KOPT-K1 (cell line): ENCODE results near the gene RHBDD3.
A peak's percentile ranks its signal among the peaks of the same experiment; 100 is the strongest.

Experiments
- H3K27ac ChIP-seq: fragments of 200-600 bp; sonication (generic); 2 replicates; pipeline ENCODE4 v1.5.1; 2016; ENCODE audit warnings: antibody characterized with exemption, mild to moderate bottlenecking, low read depth, low read length; ENCODE audit not compliant: poor library complexity, severe bottlenecking
- H3K36me3 ChIP-seq: fragments of 200-600 bp; sonication (generic); 2 replicates; pipeline ENCODE4 v1.5.1; 2017; ENCODE audit warnings: antibody characterized with exemption, mild to moderate bottlenecking, low read length, moderate library complexity; ENCODE audit not compliant: insufficient read depth
- H3K9me3 ChIP-seq: fragments of 200-600 bp; sonication (generic); 2 replicates; pipeline ENCODE4 v1.5.1; 2017; ENCODE audit warnings: antibody characterized with exemption, low read length, mild to moderate bottlenecking; ENCODE audit not compliant: insufficient read depth, poor library complexity, severe bottlenecking

Gene RHBDD3

DNA sequence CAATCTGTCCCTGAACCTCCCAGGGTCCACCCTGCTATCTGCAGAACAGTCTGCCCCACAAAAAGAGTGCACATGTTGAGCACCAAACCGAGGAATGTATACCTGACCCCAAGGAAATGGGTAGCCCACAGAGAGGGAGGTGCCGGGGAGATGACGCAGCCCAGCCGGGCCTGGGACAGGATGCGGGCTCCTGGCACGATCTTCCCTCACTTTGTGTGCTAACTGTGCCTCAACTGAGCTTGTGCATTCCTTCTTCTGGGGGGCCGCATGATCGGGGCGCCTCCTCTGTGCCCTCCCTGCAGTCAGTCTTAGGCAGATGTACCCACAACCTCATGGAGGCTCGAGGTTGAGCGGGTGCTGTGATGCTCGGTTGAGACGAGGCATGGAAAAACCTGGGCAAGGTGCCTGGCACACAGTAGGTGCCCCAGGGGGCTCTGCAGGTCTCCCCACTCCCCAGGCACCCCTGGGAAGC is 41.0 kb upstream of the RHBDD3 start:
- Histone ChIP-seq H3K27ac (peak overlapping the region; percentile 21), H3K36me3 (no peaks in the 10 kb centered on the region), H3K9me3 (no peaks in the 10 kb centered on the region)

DNA sequence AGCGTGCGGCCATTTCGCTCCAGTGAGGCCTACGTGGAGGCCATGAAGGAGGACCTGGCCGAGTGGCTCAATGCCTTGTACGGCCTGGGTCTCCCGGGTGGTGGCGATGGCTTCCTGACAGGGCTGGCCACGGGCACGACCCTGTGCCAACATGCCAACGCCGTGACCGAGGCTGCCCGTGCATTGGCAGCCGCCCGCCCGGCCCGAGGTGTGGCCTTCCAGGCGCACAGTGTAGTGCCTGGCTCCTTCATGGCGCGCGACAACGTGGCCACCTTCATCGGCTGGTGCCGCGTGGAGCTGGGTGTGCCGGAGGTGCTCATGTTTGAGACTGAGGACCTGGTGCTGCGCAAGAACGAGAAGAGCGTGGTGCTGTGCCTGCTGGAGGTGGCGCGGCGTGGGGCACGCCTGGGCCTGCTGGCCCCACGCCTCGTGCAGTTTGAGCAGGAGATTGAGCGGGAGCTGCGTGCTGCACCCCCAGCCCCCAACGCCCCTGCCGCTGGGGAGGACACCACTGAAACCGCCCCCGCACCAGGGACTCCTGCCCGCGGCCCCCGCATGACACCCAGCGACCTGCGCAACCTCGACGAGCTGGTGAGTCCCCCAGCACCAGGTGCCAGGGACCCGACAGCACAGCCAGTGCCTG is 40.5 kb upstream of the RHBDD3 start:
- no peaks in the 10 kb centered on the region for H3K9me3 ChIP-seq

DNA sequence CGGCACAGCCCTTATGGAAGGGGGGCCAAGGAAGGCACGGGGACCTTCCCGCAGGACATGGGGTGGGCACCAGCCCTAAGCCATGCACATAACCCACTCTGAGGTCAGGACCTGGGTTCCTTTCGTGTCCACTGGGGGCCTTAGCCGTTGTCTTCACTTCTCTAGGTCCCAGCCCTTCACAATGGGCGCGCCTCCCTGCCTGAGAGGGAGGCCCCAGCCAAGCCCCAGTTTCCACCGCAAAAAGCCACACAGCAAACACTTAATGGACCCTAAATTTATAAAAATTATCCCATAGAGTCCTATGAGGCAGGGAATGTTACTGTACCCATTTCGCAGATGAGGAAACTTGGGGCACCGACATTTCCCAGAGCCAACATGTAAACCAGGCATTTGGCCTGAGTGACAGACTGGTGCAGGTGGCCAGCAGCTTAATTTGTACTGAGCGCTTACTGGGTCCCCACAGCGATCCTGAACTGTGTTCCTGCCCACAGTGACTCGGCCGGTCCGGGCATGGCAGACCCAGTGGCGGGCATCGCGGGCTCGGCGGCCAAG is 39.9 kb upstream of the RHBDD3 start:
- H3K36me3 ChIP-seq = no peaks in the 10 kb centered on the region
- H3K9me3 ChIP-seq = no peaks in the 10 kb centered on the region
- H3K27ac ChIP-seq = no peak overlapping the region

More for the DNA sequence above, 40.5 kb upstream of the RHBDD3 start:
- Histone ChIP-seq H3K27ac (peak overlapping the region; percentile 21), H3K36me3 (no peaks in the 10 kb centered on the region)

DNA sequence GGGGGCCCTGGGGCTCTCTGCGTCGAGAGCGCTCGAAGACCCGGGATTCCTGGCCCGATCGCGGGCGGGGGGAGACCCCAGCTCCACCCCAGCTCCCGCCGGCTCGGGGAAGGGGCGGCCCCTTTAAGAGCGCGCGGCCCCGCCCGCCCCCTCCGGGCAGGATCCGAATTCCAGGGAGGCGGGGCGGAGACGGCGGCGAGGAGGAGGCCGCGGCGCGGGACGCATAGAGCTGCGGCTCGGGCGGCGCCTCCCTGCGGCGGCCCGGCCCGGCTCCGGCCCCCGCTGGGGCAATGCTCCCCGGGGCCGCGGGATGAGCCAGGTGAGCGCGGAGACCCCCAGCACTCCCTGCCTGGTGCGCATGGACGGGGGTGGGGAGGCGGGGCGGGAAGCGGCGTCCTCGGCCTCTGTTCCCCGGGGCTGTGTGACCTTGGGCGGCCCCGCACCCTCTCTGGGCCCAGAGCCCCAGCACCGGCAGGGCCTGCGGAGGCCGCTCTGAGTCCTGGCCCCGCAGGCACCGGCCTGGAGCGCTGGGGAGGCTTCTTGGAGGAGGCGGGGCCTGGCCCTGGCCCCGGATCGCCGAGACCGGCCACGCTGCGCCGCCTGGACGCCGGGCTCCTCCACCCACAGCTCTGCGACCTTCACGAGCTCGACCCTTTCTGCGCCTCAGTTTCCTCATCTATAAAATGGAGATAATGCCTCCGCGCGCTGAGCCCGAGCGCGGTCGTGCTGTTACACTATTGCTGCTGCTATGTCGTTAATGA is 39.2 kb upstream of the RHBDD3 start:
- no peaks in the 10 kb centered on the region for H3K36me3 ChIP-seq
- H3K9me3 ChIP-seq = no peaks in the 10 kb centered on the region
- H3K27ac ChIP-seq = peak overlapping the region; percentile 22

DNA sequence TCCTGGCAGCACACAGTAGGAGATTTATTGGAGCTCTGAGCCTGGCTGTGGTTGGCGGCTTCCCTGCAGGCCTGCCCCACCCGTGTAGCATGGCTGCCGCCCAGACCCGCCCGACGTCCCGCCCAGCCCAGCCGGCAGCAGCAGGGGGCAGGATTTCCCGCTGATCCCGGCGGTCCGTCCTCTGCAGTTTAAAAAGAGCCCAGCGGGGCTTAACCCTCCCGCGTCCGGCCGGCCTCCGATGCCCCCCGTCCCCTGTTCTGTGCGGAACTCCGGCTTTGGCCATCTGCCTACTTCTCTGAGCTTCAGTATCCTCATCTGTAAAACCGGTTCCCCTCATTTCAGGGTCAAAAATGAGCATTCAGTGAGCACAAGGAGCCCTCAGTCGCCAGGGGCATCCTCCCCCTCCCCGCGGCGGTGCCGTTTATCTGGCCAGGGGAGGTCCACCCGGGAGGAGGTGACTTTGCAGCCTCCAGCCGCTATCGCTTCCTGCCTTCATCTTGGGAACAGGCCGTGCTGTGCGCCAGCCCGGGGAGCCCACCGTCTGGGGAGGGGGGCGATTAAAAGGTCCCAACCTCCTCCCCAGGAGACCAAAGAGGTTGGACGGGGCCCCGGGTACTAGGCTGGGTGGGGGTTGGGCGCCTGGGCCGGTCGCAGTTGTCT is 38.5 kb upstream of the RHBDD3 start, which contains the start of gene GAS2L1:
TSS of gene GAS2L1 (plus strand) at position 476 of the 660 bp plus-strand sequence. CDS start 1,456 bp downstream, outside the sequence.
- Histone ChIP-seq H3K9me3 (no peaks in the 10 kb centered on the region), H3K36me3 (peaks cover 6% of the 10 kb centered on the region; the same call in 1 of the 2 replicates), H3K27ac (peak within 1 kb of the TSS; percentile 22)

DNA sequence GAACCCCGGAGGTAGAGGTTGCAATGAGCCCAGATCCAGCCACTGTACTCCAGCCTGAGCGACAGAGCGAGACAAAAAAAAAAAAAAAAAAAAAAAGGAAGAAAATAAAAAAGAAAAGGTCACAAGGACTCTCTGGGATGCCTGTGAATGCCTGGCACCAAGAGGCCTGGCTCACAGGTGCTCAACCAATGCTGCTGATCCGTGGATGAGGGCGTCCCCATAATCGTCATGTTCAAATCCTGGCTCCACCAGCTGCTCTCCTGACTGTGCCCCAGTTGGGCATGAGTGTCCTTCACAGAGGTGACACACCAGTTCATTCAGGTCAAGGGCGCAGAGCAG is 38.0 kb upstream of the RHBDD3 start:
- Histone ChIP-seq H3K36me3 (peaks cover 11% of the 10 kb centered on the region), H3K27ac (no peak overlapping the region), H3K9me3 (no peaks in the 10 kb centered on the region)

DNA sequence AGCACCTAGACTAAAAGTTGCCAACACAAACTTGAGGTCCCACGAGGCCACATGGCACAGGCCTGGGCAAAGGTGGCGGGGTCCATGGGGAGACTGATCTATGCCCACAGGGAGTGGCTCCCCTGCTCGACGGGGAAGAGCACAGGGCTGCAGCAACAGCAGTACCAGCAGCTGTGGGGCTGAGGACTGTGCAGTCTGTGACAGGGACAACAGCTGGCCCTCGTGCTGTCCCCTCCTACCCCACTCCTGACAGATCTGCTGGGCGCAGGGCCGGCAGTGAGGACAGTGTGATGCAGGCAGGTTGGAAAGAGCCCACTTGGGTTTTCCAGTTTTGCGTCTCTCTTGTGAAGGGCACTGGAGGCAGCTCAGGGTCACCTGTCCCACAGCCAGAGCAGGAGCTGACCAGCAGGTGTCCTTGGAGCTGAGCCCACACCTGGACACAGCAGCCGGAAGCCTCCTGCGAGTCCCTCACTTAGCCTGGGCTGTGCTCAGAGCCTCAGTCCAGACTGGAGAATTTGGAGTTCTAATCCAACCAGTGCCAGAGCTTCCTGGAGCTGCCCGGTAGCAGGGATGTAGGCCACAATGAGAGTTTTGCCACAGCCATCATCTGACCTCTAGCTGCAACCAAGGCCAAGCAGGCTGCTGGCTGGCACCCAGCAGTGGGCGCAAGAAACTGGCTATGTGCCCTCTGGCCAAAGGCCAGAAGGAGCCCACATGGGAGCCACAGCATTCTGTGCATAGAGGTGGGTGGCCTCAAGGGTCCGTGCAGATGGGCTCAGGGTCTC is 35.1 kb upstream of the RHBDD3 start:
- peaks cover 40% of the 10 kb centered on the region for H3K36me3 ChIP-seq
- no peak overlapping the region for H3K27ac ChIP-seq
- H3K9me3 ChIP-seq = no peaks in the 10 kb centered on the region

DNA sequence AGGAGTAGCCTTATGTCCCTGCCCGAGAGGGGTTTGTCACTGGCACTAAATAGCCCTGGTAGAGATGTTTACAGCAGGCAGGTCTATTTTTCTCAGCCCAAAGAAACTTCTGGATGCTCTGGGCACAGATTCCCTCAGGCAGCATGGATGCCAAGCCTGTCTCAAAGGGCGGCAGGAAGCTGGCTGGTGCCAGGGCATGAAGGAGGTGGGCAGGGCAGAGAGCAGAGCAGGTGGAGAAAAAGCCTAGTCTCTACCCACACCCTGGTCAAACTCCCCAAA is 34.6 kb upstream of the RHBDD3 start:
- no peak overlapping the region for H3K27ac ChIP-seq
- H3K9me3 ChIP-seq = no peaks in the 10 kb centered on the region
- peaks cover 46% of the 10 kb centered on the region for H3K36me3 ChIP-seq

DNA sequence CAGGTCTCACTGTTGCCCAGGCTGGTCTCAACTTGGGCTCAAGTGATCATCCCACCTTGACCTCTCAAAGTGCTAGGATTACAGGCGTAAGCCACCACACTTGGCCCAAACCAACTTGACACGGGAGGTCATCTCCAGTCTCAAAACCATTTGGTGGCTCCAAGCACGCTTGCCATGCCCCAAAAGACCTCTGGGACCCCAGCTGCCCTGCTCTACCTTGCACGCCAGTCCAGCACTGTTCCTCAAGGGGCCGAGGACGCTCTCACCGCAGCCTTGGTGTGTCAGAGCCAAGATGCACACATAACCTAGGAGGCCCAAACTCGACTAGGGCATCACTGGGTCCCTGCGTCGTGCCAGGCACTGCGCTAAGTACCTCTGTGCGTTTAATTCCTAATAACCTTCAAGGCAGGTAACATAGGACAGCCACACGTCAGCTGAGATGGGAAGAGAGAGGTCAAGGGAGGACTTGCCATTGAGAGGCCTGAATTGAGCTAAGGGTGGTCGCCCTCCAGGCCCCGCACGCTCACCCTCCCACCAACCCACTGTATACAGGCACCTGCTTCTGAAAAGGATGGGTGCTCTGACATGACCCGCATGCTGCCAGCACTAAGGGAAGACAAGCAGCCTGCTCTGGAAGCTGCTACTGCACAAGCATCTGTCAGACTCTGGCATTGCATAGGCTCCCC is 34.1 kb upstream of the RHBDD3 start:
- Histone ChIP-seq H3K27ac (no peak overlapping the region), H3K36me3 (peaks cover 50% of the 10 kb centered on the region)

DNA sequence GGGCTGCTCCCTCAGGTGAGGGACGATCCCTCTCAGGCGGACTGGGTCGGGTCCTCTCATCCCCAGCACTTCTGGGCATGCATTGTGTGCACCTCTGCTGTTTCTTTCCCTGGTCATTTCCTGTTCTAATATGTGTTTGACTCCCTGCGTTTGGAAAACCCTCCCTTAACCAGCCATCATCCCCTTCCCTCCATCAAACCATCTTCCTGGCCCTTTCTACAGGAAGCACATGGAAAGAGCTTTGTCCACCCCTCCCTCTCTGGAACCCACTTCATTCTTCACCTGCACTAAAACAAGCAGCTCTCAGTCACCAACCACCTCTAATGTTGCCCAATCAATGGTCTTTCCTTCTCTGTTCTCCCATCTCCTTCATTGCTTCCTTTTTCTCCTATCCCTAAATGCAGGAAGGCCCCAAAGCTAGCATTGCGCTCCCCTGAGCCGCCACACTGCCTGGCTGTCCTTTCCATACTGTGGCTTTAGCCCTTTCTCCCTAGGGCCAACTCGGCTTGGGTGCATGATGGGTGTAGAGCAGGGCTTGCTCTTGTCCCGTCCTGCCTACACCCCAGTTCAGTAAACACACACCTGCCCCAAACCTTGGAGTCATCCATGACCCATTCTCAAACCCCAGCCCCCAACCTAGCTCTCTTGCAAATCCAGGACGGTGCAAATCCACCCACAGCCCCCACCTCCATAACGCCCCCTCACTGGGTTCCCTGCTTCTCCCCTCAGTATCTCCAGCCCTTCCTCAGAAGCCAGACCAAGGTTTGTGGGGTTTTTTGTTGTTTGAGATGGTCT is 33.2 kb upstream of the RHBDD3 start:
- Histone ChIP-seq H3K27ac (no peak overlapping the region), H3K36me3 (peaks cover 59% of the 10 kb centered on the region), H3K9me3 (no peaks in the 10 kb centered on the region)

More for the DNA sequence above, 34.1 kb upstream of the RHBDD3 start:
- no peaks in the 10 kb centered on the region for H3K9me3 ChIP-seq

DNA sequence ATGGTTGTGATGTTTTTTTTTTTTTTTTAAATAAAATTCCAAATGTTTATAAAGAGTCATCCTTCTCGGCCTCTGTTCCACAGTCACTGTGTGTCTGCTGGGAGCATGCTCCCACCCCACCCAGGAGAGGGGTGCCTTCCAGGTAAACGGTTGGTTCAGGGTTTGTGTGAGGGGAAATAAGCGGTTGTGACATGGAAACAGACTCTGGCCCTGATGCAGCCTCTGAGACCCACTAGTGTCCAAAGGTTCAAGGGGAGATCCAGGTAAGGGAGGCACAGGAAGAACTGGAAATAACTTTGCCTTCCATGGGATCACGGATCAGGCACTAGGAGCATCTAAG is 32.7 kb upstream of the RHBDD3 start:
- Histone ChIP-seq H3K9me3 (no peaks in the 10 kb centered on the region), H3K27ac (no peak overlapping the region), H3K36me3 (peaks cover 65% of the 10 kb centered on the region)

DNA sequence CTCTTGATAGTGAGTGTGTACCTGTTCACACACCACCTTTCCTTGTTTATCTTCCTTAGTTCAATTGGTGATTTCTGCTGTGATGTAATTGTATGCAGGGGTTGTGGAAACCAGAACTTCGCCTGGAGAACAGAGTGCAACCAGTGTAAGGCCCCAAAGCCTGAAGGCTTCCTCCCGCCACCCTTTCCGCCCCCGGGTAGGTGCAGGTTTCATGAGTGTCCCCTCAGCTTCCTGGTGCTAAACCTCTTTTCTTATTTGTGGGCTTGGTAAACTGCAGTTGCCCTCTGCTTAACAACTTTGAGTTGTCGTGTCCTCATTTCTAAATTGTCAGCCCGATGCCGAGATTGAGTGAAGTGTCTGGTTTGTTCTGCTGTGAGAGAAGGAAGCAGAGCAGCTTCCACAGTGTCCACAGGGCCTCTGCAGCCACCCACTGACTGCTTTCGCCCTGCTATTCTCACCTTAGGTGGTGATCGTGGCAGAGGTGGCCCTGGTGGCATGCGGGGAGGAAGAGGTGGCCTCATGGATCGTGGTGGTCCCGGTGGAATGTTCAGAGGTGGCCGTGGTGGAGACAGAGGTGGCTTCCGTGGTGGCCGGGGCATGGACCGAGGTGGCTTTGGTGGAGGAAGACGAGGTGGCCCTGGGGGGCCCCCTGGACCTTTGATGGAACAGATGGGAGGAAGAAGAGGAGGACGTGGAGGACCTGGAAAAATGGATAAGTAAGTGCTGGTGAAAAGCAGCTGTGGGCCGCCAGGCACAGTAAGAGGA is 31.5 kb upstream of the RHBDD3 start:
- no peak overlapping the region for H3K27ac ChIP-seq
- H3K9me3 ChIP-seq = no peaks in the 10 kb centered on the region
- peaks cover 76% of the 10 kb centered on the region for H3K36me3 ChIP-seq

DNA sequence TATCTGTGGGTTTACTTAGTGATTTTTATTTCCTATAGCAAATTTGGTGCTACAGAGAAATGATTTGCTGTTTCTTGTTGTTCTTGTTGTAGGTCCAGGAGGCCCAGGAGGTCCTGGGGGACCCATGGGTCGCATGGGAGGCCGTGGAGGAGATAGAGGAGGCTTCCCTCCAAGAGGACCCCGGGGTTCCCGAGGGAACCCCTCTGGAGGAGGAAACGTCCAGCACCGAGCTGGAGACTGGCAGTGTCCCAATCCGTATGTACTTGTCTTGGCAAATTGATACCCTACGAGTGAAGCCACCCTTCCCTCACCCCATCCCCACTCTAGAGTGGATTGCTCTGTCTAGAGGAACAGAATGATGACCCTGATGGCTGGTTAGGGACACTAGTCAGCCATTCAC is 30.9 kb upstream of the RHBDD3 start:
- no peak overlapping the region for H3K27ac ChIP-seq
- H3K36me3 ChIP-seq = peaks cover 83% of the 10 kb centered on the region
- H3K9me3 ChIP-seq = no peaks in the 10 kb centered on the region
